MM.1S (cell line): ENCODE results near the gene GOLGA7B.

ENCODE experiments used
- DNase-seq: peaks from one replicate; pipeline ENCODE4 v3.0.0-alpha.2; 2015
- H2AFZ ChIP-seq: fragments of 300-600 bp; sonication (generic); 2 replicates; pipeline ENCODE4 v1.6.0; 2016; ENCODE audit warnings: antibody characterized with exemption, low read length
- H3F3A ChIP-seq: fragments of 300-600 bp; sonication (generic); 2 replicates; pipeline ENCODE4 v1.6.1; 2016; ENCODE audit warnings: mild to moderate bottlenecking, antibody characterized with exemption, low read length, moderate library complexity, mixed read lengths; ENCODE audit not compliant: insufficient read depth
- H3K27ac ChIP-seq: fragments of 300-600 bp; sonication (generic); 2 replicates; pipeline ENCODE4 v1.5.1; 2016; ENCODE audit warnings: mild to moderate bottlenecking, low read length
- H3K27me3 ChIP-seq: fragments of 300-600 bp; sonication (generic); replicated peaks from 2 replicates; pipeline ENCODE4 v1.6.0; 2016; ENCODE audit warnings: low read length; ENCODE audit not compliant: insufficient read depth
- H3K36me3 ChIP-seq: fragments of 300-600 bp; sonication (generic); replicated peaks from 2 replicates; pipeline ENCODE4 v1.6.1; 2016; ENCODE audit warnings: mild to moderate bottlenecking, low read length, mixed read lengths; ENCODE audit not compliant: insufficient read depth
- H3K4me1 ChIP-seq: fragments of 300-600 bp; sonication (generic); 2 replicates; pipeline ENCODE4 v1.6.1; 2016; ENCODE audit warnings: low read length, mixed read lengths
- H3K4me2 ChIP-seq: fragments of 300-600 bp; sonication (generic); 2 replicates; pipeline ENCODE4 v1.6.0; 2016; ENCODE audit warnings: low read depth, low read length
- H3K4me3 ChIP-seq: fragments of 300-600 bp; sonication (generic); 2 replicates; pipeline ENCODE4 v1.5.1; 2016; ENCODE audit warnings: low read length, mixed read lengths
- H3K79me2 ChIP-seq: fragments of 300-600 bp; sonication (generic); 2 replicates; pipeline ENCODE4 v1.6.1; 2016; ENCODE audit warnings: mixed run types, low read length, mixed read lengths
- H3K9ac ChIP-seq: fragments of 300-600 bp; sonication (generic); 2 replicates; pipeline ENCODE4 v1.6.1; 2016; ENCODE audit warnings: low read length, mixed read lengths
- H3K9me2 ChIP-seq: fragments of 300-600 bp; sonication (generic); replicated peaks from 2 replicates; pipeline ENCODE4 v1.6.1; 2016; ENCODE audit warnings: mild to moderate bottlenecking, low read length, mixed read lengths; ENCODE audit not compliant: insufficient read depth
- H3K9me3 ChIP-seq: fragments of 300-600 bp; sonication (generic); replicated peaks from 2 replicates; pipeline ENCODE4 v1.6.1; 2016; ENCODE audit warnings: mild to moderate bottlenecking, low read length, mixed read lengths; ENCODE audit not compliant: insufficient read depth
- H4K20me1 ChIP-seq: fragments of 300-600 bp; sonication (generic); 2 replicates; pipeline ENCODE4 v1.6.1; 2016; ENCODE audit warnings: mild to moderate bottlenecking, low read length, moderate library complexity, mixed read lengths; ENCODE audit not compliant: insufficient read depth
- EZH2 ChIP-seq: fragments of 300-600 bp; sonication (generic); optimal IDR thresholded peaks from 2 replicates; pipeline ENCODE3; 2017; ENCODE audit warnings: low read depth, mild to moderate bottlenecking, antibody characterized with exemption, low read length, mixed read lengths
- EZH2phosphoT487 ChIP-seq: fragments of 300-600 bp; sonication (generic); IDR thresholded peaks from 2 replicates; pipeline ENCODE4 v1.6.1; 2018; ENCODE audit warnings: antibody characterized with exemption, low read length
- TF ChIP-seq, protein P1 (sequence below): fragments of 300-600 bp; sonication (generic); IDR thresholded peaks from 2 replicates; pipeline ENCODE4 v1.5.1; 2016; ENCODE audit warnings: antibody characterized with exemption, low read length, mixed read lengths

The GOLGA7B gene

DNA sequence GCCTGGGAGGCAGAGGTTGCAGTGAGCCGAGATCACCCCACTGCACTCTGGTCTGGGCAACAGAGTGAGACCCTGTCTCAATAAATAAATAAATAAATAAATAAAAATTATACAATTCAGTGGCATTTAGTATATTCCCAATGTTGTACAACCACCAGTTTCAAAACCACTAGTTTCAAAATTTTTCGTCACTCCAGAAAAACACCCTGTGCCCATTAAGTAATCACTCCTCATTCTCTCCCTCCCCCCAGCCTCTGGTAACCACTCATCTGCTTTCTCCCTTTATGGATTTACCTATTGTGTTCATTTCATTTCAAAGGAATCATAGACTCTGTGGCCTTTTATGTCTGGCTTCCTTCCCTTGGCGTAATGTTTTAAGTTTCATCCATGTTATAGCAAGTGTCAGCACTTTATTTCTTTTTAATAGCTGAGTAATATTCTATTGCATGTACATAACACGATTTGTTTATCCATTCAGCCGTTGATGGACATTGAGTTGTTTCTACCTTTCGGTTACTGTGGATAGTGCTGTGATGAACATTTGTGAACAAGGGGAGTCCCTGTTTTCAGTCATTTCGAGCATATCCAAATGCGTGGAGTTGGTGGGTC lies 29.4 kb upstream of the GOLGA7B start:
- Histone ChIP-seq H3K36me3 (no peaks in the 10 kb centered on the region), H3K9ac (no peak overlapping the region), H2AFZ (no peak overlapping the region), H3K4me2 (no peak overlapping the region), H3K27ac (no peak overlapping the region), H4K20me1 (no peaks in the 10 kb centered on the region), H3K9me3 (no peaks in the 10 kb centered on the region), H3K9me2 (no peaks in the 10 kb centered on the region), H3K4me3 (no peak overlapping the region), H3F3A (no peaks in the 10 kb centered on the region), H3K27me3 (peaks cover 3% of the 10 kb centered on the region; the same call in 1 of the 2 replicates), H3K4me1 (no peaks in the 10 kb centered on the region), H3K79me2 (no peaks in the 10 kb centered on the region)
- TF ChIP-seq EZH2 (no peak), EZH2phosphoT487 (no peak)
- TF ChIP-seq, protein P1, sequence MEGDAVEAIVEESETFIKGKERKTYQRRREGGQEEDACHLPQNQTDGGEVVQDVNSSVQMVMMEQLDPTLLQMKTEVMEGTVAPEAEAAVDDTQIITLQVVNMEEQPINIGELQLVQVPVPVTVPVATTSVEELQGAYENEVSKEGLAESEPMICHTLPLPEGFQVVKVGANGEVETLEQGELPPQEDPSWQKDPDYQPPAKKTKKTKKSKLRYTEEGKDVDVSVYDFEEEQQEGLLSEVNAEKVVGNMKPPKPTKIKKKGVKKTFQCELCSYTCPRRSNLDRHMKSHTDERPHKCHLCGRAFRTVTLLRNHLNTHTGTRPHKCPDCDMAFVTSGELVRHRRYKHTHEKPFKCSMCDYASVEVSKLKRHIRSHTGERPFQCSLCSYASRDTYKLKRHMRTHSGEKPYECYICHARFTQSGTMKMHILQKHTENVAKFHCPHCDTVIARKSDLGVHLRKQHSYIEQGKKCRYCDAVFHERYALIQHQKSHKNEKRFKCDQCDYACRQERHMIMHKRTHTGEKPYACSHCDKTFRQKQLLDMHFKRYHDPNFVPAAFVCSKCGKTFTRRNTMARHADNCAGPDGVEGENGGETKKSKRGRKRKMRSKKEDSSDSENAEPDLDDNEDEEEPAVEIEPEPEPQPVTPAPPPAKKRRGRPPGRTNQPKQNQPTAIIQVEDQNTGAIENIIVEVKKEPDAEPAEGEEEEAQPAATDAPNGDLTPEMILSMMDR, result no peak
- DNase-seq, result no peak

DNA sequence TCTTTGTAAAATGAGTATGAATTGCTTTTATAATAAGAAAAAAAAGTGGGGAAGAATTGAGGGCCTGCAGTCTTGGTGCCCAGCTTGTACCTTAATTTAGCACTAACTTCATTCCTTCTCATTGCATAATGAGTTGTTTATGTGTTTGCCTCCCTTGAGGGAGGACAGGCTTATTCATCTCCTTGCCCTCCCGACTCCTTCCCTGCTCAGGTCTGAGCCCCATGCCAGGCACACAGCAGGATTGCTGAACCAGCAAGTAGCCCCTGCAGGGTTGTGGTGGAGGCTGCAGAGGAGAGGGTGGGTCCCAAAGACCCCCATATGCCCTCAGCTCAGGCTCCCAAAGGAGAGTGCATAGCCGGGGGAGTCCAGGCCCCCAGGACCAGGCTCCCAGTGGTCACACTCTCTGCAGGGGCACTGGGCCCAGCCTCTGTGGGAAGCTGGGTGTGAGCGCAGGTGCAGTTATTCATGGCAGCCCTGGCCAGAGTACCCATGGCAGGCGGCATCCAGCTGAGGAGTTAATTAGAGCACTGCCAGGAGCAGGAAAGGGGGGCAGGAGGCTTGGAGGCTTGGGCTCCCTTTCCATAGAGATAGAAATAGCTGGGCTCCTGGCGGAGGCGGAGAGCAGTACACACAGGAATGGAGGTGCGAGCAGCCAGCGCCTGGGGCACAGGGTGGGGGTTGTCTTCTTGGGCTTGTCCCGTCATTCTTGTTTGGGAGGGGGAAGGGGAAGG lies 28.2 kb upstream of the GOLGA7B start:
- Histone ChIP-seq H3K9me2 (no peaks in the 10 kb centered on the region), H3K36me3 (no peaks in the 10 kb centered on the region), H3K9ac (no peak overlapping the region), H3K27me3 (no peaks in the 10 kb centered on the region; the same call in 1 of the 2 replicates), H3K4me1 (no peaks in the 10 kb centered on the region), H3K27ac (no peak overlapping the region), H3F3A (no peaks in the 10 kb centered on the region), H3K4me3 (no peak overlapping the region), H2AFZ (no peak overlapping the region), H3K9me3 (no peaks in the 10 kb centered on the region), H3K79me2 (no peaks in the 10 kb centered on the region), H4K20me1 (no peaks in the 10 kb centered on the region), H3K4me2 (no peak overlapping the region)
- TF ChIP-seq, protein P1, result no peak
- no peak for TF ChIP-seq EZH2
- no peak for DNase-seq

DNA sequence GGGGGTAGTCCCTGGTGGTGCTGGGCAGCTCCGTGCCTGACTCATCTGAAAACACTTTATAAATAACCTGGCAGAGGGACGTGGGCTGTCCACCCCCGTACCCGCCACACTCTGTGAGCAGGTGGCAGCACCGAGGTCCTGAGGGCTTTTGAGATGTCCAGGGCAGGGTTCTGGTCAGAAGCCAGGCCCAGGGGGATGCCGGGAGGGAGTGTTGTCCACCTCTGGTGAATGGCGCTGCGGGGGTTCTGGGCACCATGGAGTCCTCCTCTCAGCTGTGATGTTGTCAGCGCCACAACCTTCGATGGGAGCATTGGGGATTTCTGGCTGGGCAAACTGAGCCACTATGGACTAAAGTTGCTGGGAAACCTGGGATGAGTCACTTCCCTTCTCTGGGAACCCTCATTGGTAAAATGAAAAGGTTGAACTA lies 27.4 kb upstream of the GOLGA7B start:
- Histone ChIP-seq H3K9me3 (no peaks in the 10 kb centered on the region), H3K4me2 (no peak overlapping the region), H3K9me2 (no peaks in the 10 kb centered on the region), H3K79me2 (no peaks in the 10 kb centered on the region), H2AFZ (no peak overlapping the region), H3K36me3 (no peaks in the 10 kb centered on the region), H3K27ac (no peak overlapping the region), H3K27me3 (no peaks in the 10 kb centered on the region; the same call in 1 of the 2 replicates), H3K4me3 (no peak overlapping the region), H3K9ac (no peak overlapping the region), H4K20me1 (no peaks in the 10 kb centered on the region), H3F3A (no peaks in the 10 kb centered on the region), H3K4me1 (no peaks in the 10 kb centered on the region)
- no peak for DNase-seq
- TF ChIP-seq EZH2phosphoT487, result no peak
- no peak for TF ChIP-seq EZH2
- TF ChIP-seq, protein P1, result no peak
